Activated CD8-positive, alpha-beta memory T cell treated with anti-CD3 and anti-CD28 coated beads for 4 hours (primary cell): ENCODE results near the gene SCUBE1.
"Not testable (repeated sequence)": the region's sequence is repeated elsewhere in the genome, so short reads cannot be mapped to it uniquely, and the experiment has no call there.

Source experiments
- DNase-seq, 2 donors: peaks; one replicate each; pipeline ENCODE4 v3.0.0-alpha.2; 2020; ENCODE audit warnings: low read depth in 2 of 2

The SCUBE1 gene

DNA sequence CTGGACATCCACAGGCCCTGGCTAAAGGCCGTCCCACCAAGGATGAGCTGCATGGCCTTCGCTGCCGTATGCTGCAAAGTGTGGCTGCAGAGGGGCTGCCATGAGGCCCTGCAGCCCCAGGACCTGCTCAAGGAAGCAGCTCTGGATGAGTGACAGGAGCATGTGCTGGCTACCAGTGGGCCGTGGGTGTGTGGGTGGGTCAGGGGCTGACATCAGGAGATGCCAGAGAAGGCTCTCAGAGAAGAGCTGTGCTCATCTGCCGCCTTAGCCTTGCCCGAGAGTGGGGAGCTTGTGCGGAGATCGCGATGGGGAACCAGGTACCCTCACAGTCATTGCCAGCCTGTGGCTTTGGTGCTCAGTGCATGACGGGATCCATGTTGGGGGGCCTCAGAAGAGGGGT is 41.3 kb downstream of the SCUBE1 start:
- no peak for DNase-seq

DNA sequence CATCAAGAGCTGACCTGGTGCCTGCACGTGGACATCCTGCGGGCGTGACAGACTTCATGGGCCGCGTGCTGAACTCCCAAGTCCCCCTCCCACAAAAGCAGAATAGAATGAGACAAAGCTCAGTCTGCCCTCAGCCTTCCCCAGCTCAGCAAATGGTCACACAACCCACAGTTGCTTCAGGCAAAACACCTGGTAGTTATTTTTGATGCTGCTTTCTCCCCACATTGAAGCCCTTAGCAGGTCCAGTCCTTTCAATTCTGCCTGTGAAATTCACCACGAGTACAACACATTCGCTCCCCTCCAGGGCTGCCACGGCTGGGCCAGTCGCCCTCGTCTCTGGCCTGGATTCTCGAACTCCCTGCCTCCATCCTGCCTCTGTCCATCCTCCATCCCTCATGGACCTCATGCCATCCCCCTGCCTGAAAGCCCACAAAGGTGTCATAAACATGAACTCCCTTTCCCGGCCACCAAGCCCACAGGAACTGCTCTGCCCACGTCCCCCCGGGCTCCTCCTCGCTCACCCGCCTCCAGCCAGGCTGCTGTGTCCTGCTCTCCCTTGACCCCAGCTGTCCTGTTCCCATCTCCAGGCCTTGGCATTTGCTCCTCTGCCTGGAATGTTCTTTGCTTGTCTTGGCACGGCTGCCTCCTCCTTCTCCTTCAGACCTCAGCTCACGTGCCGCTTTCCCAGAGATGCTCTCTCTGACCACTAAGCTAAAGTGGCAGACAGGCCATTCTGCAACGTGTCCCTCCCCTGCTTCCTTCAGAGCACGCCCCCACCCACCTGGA is 42.1 kb downstream of the SCUBE1 start:
- no peak for DNase-seq

DNA sequence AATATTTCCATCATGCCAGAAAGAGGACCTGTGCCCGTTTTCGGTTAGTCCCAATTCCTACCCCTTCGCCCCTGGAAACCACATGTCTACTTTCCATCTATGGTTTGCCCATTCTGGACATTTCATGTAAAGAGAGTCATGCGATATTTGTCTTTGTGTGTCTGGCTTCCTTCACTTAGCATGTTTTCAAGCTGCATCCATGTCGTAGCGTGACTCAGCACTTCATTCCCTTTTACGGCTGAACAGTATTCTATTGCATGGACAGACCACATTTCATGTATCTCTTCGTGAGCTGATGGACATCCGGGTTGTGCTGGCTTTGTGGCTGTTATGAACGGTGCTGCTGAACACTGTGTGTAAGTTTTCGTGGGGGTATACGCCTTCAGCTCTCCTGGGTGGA is 43.4 kb downstream of the SCUBE1 start:
- no peak for DNase-seq

DNA sequence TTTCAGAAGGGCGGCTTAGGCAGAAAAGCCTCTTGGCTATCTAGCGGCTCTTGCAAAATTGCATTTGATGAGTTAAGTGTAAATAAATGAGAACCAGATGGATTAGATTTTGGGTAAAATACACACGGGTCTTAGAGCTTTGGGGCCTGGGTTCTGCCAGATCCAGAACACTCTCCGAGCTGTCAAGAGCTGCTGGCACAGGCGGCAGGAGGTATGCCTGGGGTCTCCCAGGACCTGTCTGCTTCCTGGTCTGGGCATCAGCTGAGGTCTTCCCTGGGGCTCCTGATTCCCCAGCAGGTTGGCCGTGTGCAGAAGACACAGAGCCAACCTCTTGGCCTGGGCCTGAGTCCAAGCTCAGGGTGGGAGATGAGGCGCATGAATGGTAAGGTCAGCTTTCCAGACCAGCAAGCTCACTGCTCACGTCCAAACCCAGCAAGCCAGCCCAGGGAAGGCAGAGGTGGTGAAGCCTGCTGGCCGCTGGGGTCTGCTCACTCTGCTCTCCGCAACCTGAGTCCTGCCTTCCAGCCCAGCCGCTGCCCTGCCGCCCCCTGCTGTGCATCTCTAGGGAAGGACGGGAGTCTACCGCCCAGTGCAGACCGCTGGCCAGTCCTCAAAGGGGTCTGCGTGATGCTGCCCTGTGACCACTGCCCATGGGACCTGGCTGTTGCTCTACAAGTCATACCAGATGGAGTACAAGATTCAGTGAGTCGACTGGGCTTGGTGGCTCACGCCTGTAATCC is 44.9 kb downstream of the SCUBE1 start:
- no peak for DNase-seq

DNA sequence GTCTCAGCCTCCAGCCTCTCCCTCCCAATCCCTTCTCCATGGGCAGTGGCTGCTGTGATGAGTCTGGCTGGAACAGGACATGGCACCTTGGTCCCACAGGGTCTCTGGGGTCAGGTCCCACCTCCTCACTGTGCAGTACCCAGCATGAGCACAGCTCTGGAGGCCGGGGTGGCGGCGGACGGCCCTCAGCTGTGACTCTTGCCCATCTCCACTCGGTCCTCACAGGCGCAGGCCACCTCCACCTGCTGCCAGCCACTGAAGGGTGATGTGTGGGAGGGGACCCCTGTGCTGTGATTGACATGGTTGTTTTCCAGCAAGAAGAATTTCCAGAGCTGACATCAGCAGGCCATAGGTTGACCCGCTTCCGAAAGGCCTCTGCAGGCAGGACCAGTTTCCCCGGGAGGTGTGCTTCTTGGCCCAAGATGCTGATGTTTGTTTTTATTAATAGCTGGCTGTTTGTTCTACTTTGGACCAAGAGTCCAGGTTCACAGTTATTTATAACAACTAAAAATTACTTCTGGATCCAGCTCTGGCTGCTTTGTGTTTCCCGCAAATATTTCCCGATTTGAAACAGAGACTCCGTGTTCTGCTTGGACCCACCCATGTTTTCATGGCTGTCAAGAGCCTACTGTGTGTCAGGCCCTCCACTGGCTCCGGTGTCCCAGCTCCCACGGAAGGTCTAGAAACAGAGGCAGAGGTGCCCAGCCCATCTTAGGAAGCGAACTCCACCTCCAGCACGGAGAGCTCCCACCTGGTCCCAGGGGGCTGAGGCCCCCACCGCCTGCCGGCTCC is 45.7 kb downstream of the SCUBE1 start:
- DNase-seq: no peak

DNA sequence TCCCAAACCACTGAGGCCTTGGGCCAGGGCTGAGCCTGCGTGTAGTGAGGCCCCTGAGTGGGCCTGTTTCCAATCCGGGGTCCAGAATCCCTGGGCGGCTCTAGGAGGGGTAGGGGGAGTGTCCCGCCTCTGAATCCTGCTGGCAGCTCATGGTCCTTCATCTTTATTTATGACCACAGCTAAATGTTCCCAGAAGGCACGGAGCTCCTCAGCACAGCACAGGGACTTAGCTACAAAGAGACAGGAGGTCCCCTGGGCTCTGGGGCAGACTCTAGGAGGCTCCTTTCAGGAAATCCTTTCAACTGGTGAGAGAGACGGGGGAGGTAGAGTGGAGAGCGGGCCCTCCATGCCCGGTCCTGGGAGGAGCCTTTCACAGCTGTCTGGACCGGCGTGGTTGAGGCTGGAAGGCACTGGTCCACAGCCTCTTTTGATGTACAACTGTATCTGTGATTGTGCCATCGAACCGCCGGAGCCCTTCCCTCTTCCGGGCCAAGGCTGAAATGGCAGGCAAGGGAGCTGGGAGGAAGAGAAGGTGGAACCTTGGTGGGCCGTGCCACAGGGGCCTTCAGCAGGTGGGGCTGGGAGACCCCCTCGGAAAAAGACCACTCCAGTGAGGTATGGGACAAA is 46.8 kb downstream of the SCUBE1 start:
- DNase-seq: no peak

DNA sequence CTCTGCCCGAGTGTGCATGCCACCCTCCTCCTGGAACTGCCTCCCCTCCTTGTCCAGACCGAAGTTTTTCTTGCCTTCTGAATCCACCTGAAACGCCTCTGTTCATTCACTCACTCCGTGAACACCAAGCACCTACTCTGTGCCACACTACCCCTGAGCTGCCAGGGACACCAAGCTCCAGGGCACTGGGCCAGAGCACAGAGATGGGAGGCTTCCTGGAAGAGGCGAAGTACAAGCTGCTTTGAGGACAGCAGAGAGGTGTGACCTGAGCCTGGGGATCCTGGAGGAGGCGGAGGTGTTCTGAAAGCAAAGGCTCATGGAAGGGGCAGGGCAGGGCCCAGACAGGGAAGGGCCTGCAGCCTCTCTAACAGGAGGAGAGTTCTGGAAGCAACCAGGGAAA is 47.5 kb downstream of the SCUBE1 start:
- no peak for DNase-seq

DNA sequence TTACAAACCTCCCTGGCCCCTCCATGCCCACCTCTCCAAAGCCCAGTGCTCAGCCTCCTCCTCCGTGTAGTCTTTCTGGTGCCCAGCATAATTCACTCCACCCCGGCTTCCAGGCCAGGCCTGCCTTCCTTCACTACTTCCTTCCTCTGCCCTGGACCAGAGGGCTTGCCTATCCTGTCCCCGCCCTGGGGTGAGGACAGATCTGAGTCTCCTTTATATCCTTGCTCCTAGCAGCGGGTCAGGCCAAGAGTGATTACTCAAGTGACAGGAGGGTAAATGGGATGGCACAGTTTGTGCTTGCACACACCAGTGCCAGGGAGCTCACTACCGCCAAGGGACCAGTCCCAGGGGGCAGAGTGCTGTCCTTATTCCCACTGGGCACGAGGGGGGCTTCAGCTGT is 48.0 kb downstream of the SCUBE1 start:
- no peak for DNase-seq

DNA sequence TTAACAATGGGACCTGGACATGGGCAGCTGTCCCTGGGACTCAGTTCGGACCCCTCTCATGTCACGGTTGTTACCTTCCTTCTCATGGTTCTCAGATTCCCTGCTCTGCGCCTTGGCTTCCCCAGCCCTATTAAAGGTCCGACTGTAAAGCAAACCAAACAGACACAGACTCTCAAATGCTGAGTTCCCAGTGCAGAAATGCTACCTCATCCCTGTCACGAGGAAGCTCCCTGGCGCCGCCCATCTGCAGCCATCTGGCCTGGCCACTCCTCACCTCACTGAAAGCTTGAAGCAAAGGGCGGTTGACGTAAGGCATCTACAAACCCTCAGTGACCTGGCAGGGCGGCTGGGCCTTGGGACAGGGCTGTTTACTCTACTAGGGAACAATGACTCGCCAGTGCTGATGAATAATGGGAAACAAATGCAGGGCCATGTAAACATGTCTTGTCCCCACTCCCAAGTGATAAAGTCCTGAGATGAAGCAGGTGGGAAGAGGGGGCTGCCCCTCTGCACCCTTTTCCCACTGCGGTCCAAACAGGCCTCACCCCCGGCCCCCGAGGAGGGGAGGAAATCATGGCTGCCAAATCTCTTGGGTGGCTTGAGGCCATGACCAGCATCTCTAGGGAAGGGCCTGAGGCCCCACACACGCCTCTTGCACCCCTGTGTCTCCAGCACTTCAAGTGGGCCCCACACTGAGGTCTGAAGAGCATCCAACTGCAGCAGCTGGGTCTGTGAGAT is 49.3 kb downstream of the SCUBE1 start:
- no peak for DNase-seq

DNA sequence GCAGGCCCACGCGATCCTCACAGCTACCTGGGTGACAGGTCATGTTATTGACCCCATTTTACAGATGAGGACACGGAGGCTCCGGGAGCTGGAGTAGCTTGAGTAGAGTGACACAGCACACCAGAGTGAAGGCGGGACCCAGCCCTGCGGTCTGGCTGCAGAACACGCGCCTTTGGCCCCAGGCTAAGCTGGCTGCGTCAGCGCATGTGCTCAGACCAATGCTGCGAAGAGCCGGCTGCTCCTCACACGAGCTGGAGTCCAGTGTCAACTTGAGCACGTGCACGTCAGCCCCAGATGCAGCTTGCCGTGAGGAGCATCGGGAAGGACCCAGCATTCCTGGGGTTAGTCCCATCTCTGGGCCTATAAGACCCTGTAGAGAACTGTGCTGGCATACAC is 49.9 kb downstream of the SCUBE1 start:
- DNase-seq: no peak

DNA sequence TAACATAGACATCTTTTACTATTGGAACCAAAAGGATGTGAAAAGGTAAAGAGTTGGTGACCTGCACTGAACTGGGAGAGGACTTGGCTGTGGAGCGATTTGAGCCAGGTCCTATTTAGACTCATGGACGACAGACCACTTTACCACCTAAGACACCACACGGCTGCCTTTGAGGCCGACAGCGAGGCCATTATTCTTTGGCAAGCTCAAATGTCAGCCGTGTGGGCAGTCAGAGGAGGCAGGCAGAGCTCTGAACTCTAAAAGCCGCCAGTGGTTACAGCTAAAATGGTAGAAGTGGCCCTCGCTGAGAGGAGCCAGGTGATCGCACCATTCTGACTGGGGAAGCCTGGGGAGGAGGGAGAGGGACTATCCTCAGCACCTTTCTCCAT is 50.5 kb downstream of the SCUBE1 start:
- no peak for DNase-seq

DNA sequence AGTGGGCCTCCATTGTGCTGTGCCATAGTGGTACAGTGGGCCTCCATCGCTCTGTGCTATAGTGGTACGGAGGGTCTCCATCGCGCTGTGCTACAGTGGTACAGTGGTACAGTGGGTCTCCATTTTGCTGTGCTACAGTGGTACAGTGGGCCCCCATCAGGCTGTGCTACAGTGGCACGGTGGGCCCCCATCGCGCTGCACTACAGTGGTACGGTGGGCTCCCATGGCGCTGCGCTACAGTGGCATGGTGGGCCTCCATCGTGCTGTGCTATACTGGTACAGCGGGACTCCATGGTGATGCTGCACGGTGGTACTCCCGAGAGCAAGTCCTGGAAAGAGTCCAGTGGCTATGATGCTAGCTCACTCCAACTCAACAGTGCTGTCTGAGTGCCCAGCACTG is 51.8 kb downstream of the SCUBE1 start:
- DNase-seq: no peak

DNA sequence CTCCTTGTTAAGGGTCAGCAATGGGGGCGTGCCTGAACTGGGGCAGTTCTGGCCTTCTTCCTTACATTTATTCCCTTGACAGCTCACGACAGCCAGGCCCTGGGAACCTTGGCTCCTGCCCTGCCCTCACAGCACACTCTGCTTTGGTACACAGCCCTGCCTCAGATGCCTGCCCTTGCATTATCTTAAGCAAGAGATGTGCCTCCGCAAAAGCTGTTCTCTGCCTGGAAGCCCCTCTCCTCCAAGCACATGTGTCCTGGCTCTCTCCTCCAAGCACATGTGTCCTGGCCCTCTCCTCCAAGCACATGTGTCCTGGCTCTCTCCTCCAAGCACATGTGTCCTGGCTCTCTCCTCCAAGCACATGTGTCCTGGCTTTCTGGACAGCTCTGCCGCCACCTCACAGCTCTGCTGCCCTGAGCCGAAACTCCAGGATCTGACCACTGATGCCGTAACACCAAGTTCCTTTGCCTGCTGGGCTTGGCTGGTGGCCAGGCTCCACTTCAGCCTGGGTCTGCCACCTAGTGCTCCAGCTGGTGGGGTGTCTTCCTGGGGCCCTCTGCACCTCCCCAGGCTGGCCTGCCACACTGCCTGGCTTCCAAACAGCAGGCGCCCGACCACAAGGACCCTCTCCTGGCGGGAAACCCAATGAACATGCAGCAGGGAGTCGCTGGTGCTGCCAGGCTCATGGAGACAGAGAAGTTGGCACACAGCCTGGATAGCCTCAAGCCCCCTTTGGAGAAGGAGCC is 53.0 kb downstream of the SCUBE1 start:
- no peak for DNase-seq

DNA sequence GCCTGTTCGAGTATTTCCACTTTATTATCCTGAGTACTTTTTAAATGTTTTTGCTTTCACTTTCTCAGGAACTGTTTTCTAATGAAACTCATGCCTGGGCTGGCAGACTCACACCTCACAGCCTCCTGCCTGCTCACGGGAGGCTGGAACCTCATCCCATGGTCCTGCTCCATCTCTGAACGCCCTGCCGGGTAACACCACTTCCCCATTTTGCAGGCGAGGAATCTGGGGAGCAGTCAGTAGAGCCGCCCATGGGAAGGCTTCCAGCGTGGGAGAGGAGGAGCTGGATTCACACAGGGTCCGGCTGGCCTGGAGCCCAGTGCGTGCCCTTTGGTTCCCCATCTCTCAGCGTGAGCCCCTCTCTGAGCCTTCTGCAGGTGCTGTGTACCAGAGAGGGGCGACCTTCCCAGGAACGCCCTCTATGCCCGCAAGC is 53.6 kb downstream of the SCUBE1 start:
- no peak for DNase-seq

DNA sequence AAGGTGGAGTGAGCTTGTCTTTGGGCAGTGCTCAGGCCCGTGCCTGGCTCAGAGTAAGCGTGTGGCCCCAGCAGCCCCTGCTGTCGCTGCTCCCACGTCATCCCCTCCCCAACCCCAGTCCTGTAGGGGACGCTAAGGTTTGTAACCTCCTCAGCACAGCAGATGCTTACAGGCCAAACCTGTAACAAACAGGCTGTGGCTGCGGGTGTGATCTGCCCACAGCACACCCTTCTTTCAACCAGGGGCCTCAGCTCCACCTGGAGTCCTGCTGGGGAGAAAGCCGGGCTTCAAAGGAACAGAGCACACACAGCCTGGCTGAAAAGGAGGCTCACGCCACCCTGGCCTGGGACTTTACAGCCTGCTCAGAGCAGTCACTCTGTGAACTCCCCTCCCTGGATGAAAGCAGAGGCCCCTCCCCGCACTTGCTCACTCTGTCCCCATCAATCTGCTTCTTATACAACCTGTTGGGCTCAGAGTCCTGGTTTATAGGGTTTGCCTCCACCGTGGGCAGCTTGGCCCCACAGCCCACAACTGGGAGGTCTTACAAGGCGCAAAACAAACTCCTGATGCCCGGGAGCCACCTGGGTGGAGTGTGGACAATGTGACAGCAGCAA is 54.3 kb downstream of the SCUBE1 start:
- no peak for DNase-seq

DNA sequence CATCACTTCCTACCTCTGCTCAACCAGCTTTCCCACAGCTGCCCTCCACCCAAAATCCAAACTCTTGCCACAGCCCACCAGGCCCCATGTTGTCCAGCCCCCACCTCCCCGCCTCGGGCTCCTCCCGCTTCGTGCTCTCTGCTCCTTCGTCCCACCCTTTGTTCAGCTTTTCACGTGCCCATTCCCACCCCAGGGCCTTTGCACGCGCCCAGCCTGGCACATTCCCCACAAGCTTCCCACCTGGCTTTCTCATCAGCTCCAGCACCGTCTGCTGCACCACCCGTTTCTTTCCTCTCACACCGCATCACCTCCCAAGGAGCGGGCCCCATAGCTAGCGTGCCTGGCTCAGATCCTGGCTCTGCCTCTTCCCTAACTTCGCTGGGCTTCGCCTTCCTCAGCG is 54.8 kb downstream of the SCUBE1 start:
- no peak for DNase-seq

DNA sequence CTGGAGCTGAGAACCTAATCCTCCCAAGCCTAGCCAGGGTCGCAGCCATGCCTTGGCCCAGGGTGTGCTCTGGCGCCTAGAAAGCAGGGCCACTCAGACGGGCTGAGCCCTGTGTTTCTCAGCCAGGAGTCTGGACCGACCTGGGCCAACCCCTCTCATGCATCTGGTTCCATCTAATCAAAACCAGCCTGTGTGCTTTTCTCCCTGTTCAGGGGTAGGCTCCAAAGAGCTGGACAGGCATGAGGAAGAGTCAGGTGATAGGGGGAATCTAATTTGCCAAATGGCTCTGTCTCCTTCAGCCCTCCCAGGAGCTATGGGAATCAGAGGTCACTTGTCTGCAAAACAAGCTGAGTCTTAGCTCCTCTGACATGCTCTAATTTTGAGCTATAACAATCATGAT is 55.7 kb downstream of the SCUBE1 start:
- DNase-seq: no peak

DNA sequence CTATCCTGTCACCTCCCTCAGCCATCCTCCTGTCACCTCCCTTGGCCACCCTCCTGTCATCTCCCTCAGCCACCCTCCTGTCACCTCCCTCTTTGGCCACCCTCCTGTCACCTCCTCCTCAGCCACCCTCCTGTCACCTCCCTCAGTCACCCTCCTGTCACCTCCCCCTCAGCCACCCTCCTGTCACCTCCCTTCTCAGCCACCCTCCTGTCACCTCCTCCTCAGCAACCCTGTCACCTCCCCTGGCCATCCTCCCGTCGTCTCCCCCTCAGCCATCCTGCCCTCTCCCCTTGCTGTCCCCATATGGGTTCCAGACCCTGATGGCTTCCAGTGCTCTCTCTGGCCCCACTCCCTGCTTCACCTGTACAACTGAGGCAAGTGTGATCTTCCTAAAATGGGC is 61.8 kb downstream of the SCUBE1 start:
- DNase-seq: no peak

DNA sequence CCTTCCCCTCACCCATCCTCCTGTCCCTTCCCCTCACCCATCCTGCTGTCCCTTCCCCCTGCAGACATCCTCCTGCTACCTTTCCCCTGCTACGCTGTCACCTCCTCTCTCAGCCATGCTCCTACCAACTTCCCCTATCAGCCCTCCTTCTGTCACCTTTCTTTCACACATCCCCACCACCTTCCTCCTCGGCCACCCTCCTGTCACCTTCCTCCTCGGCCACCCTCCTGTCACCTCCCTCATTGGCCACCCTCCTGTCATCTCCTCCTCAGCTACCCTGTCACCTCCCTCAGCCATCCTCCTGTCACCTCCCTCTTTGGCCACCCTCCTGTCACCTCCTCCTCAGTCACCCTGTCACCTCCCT is 62.7 kb downstream of the SCUBE1 start:
- DNase-seq: not testable (repeated sequence)

DNA sequence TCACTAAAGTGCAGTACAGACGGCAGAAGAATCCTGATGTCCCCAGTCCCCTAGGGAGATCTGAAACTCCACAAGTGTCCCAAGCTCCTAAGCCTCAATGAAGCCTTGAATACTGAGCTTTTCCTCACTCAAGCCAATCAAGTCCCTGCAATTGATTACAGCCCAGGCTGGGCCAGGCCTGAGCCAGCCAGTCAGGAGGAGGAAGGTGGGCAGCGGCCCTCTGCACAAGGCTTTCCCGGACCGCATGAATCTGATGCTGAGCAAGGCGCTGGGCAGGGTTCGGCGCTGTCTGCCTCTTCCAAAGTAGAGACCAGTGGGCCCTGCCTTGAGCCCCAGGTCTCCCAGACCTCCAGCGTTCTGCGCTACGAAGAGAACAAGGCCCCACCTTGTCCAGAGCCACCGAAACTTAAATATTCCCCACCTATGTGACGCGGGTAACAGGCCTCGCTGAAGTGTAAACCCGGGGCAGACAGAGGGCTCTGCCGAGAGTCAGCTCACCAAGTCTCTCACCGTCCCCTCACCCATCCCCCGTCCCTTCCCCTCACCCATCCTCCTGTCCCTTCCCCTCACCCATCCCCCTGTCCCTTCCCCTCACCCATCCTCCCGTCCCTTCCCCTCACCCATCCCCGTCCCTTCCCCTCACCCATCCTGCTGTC is 63.2 kb downstream of the SCUBE1 start:
- DNase-seq: no peak
